HCT116 (cell line): ENCODE measurements around the gene CCDC40. TPM values are rescaled to one million over a fixed set of nuclear protein-coding genes. Genes with fewer than 3 reads are reported as not detected.
A peak's percentile ranks its signal among the peaks of the same experiment; 100 is the strongest.

Experiments
- ATAC-seq: fragments of 200-7000 bp; cut with Tn5 transposase; 2 replicates; pipeline ENCODE4 v1.9.1; 2020; ENCODE audit warnings: mild to moderate bottlenecking, moderate library complexity
- BruUV-seq: library from RNA; stranded (reverse); fragments of 400-500 nt; replicated peaks from 2 replicates; lab custom pipeline; 2021; lab: Mats Ljungman, UMichigan
- CTCF ChIA-PET: fragments of 300-600 bp; sonication (Branson Sonifier 250); formaldehyde crosslinking; loops from one replicate; lab custom pipeline; 2021; ENCODE audit warnings: antibody characterized with exemption; lab: Charles Lee
- POLR2A ChIA-PET: fragments of 300-600, 350-600 bp; sonication (Branson Sonifier 250); formaldehyde crosslinking; loops from one replicate; lab custom pipeline; 2021; ENCODE audit warnings: antibody characterized with exemption; lab: Charles Lee
- RAD21 ChIA-PET, 2 experiments: fragments of 300-600 bp; sonication (Branson Sonifier 250); formaldehyde crosslinking; loops; one replicate each; lab custom pipeline; 2023; ENCODE audit warnings: low total read pairs in 2 of 2; ENCODE audit not compliant: uncharacterized antibody in 2 of 2, unreplicated experiment in 2 of 2, low non-redundant PET in 1 of 2; lab: Charles Lee
- DNase-seq: peaks from one replicate; pipeline ENCODE4 v3.0.0-alpha.2; 2010; ENCODE audit warnings: low read depth, low spot score
- H2AFZ ChIP-seq: fragments of 200-600 bp; shearing (Covaris generic), sonication (generic); 2 replicates; pipeline ENCODE4 v1.6.1; 2017; ENCODE audit warnings: low read depth, mixed run types, mixed read lengths, antibody characterized with exemption, low read length; ENCODE audit not compliant: poor library complexity, severe bottlenecking
- H3K27ac ChIP-seq: 2 replicates; pipeline ENCODE4 v1.5.1; 2012; ENCODE audit warnings: low read depth, low read length
- H3K27me3 ChIP-seq: fragments of 200-600 bp; sonication (generic); 2 replicates; pipeline ENCODE4 v1.6.1; 2016; ENCODE audit warnings: mixed run types, low read length, mixed read lengths; ENCODE audit not compliant: insufficient read depth
- H3K36me3 ChIP-seq, 2 experiments: fragments of 200-500 bp in 1 of 2; fragments of 200-600 bp in 1 of 2; sonication (Bioruptor generic) in 1 of 2; sonication (generic) in 1 of 2; 2 replicates each; pipeline versions ENCODE4 v1.5.1 to v1.6.1; 2014 to 2016; ENCODE audit warnings: low read length in 2 of 2, inconsistent platforms in 1 of 2, mixed read lengths in 1 of 2, mixed run types in 1 of 2; ENCODE audit not compliant: insufficient read depth in 2 of 2, control insufficient read depth in 1 of 2
- H3K4me1 ChIP-seq, 2 experiments: fragments of 200-600 bp in 1 of 2; sonication (generic) in 1 of 2; 2 replicates each; pipeline versions ENCODE4 v1.5.1 to v1.6.1; 2012 to 2017; ENCODE audit warnings: low read length in 2 of 2, inconsistent platforms in 1 of 2, mild to moderate bottlenecking in 1 of 2, mixed read lengths in 1 of 2, mixed run types in 1 of 2, moderate library complexity in 1 of 2; ENCODE audit not compliant: insufficient read depth in 2 of 2, control insufficient read depth in 1 of 2
- H3K4me2 ChIP-seq: fragments of 200-600 bp; sonication (generic); 2 replicates; pipeline ENCODE4 v1.6.1; 2017; ENCODE audit warnings: mixed run types, low read length, mixed read lengths
- H3K4me3 ChIP-seq, 2 experiments: fragments of 200-600 bp in 1 of 2; sonication (generic) in 1 of 2; replicated peaks in 1 of 2; 2 replicates each; pipeline ENCODE4 v1.5.1; 2011 to 2016; ENCODE audit warnings: low read length in 2 of 2, control low read depth in 1 of 2, low read depth in 1 of 2, mild to moderate bottlenecking in 1 of 2, mixed read lengths in 1 of 2, mixed run types in 1 of 2
- H3K79me2 ChIP-seq: fragments of 200-600 bp; sonication (generic); 2 replicates; pipeline ENCODE4 v1.6.1; 2017; ENCODE audit warnings: mild to moderate bottlenecking, mixed run types, low read length, moderate library complexity, mixed read lengths; ENCODE audit not compliant: insufficient read depth
- H3K9ac ChIP-seq: fragments of 200-600 bp; sonication (generic); 2 replicates; pipeline ENCODE4 v1.6.1; 2016; ENCODE audit warnings: low read length, mixed read lengths
- H3K9me2 ChIP-seq: fragments of 200-600 bp; sonication (generic), shearing (Covaris generic); 2 replicates; pipeline ENCODE4 v1.6.1; 2017; ENCODE audit warnings: mixed run types, mild to moderate bottlenecking, moderate library complexity; ENCODE audit not compliant: insufficient read depth
- H3K9me3 ChIP-seq, 2 experiments: fragments of 200-500 bp in 1 of 2; fragments of 200-600 bp in 1 of 2; sonication (Bioruptor generic) in 1 of 2; sonication (generic) in 1 of 2; 2 replicates each; pipeline ENCODE4 v1.6.1; 2014 to 2017; ENCODE audit warnings: low read length in 2 of 2, mixed read lengths in 2 of 2, inconsistent platforms in 1 of 2, low read depth in 1 of 2, mild to moderate bottlenecking in 1 of 2, mixed run types in 1 of 2, moderate library complexity in 1 of 2; ENCODE audit not compliant: control insufficient read depth in 1 of 2, insufficient read depth in 1 of 2
- H4K20me1 ChIP-seq: fragments of 200-600 bp; sonication (generic), shearing (Covaris generic); 2 replicates; pipeline ENCODE4 v1.6.1; 2017; ENCODE audit warnings: mixed run types, mild to moderate bottlenecking, moderate library complexity; ENCODE audit not compliant: insufficient read depth
- CEBPB ChIP-seq: IDR thresholded peaks from 2 replicates; pipeline ENCODE4 v1.6.1; 2012; ENCODE audit warnings: low read depth
- CTCF ChIP-seq, 3 experiments: fragments of 200-600 bp in 1 of 3; sonication (generic) in 1 of 3; IDR thresholded peaks in 2 of 3; conservative IDR thresholded peaks in 1 of 3; 2 replicates each; pipeline ENCODE4 v1.5.1; 2012 to 2017; ENCODE audit warnings: low read depth in 2 of 3, low read length in 2 of 3, antibody characterized with exemption in 1 of 3, borderline replicate concordance in 1 of 3, control low read depth in 1 of 3, mild to moderate bottlenecking in 1 of 3, mixed read lengths in 1 of 3, mixed run types in 1 of 3, moderate library complexity in 1 of 3; ENCODE audit not compliant: insufficient read depth in 1 of 3
- ELF1 ChIP-seq: IDR thresholded peaks from 2 replicates; pipeline ENCODE4 v1.6.1; 2012; ENCODE audit warnings: low read depth, borderline replicate concordance
- EZH2 ChIP-seq: fragments of 200-600 bp; sonication (generic); IDR thresholded peaks from 2 replicates; pipeline ENCODE4 v1.6.1; 2017; ENCODE audit warnings: antibody characterized with exemption, mixed run types
- EZH2phosphoT487 ChIP-seq: fragments of 200-600 bp; IDR thresholded peaks from 2 replicates; pipeline ENCODE4 v1.6.1; 2018; ENCODE audit warnings: antibody characterized with exemption, borderline replicate concordance
- FOSL1 ChIP-seq: IDR thresholded peaks from 2 replicates; pipeline ENCODE4 v1.6.1; 2012; ENCODE audit warnings: low read depth
- JUND ChIP-seq: IDR thresholded peaks from 2 replicates; pipeline ENCODE4 v1.6.1; 2012
- POLR2AphosphoS5 ChIP-seq: IDR thresholded peaks from 2 replicates; pipeline ENCODE4 v1.6.1; 2011; ENCODE audit warnings: mild to moderate bottlenecking, low read depth, low read length, moderate library complexity
- SIN3A ChIP-seq: IDR thresholded peaks from 2 replicates; pipeline ENCODE4 v1.6.1; 2012; ENCODE audit warnings: low read depth
- ZNF274 ChIP-seq: fragments of 200-500 bp; sonication (Bioruptor generic); IDR thresholded peaks from 2 replicates; pipeline ENCODE4 v1.6.1; 2014; ENCODE audit warnings: mild to moderate bottlenecking, low read depth, low read length, inconsistent platforms
- intact Hi-C: fragments of 100-400 bp; cut with micrococcal nuclease; formaldehyde crosslinking; loops from 2 replicates; pipeline ENCODE4 v1.10.0; 2022
- total RNA-seq: library from RNA; stranded (reverse); gene quantifications from one replicate; pipeline ENCODE4 v1.2.1, GENCODE V29; 2021; ENCODE audit not compliant: unreplicated experiment

Gene CCDC40
- total RNA-seq, 1 experiment from 2014 or later: 10.3 TPM

GRCh38 chr17:80101946-80102663, 65.7 kb downstream of the CCDC40 start:
- CTCF ChIA-PET: interaction anchor here (0.6 to 1.5 kb wide), 34 partner anchors 8 to 356 kb away, joined by 3 to 42 read pairs (median 4); partner anchors contain the start of genes CBX8, ENDOV, SGSH and SLC26A11
- peak overlapping the region; percentile 100 for H3K4me2 ChIP-seq
- H3K27ac ChIP-seq: peak overlapping the region; percentile 83
- peak overlapping the region; percentile 71 to 99 for H3K4me3 ChIP-seq
- ATAC-seq (peak; percentile 21), DNase-seq (no peak)
- H3K9ac ChIP-seq: peak overlapping the region; percentile 66
- RAD21 ChIA-PET: interaction anchor here (0.5 to 1.8 kb wide), 3 partner anchors 19 to 883 kb away, joined by 3 to 5 read pairs (median 3); no protein-coding TSS in a partner anchor
- no peaks in the 10 kb centered on the region for H4K20me1 ChIP-seq
- H3K36me3 ChIP-seq: peaks cover 0 to 5% of the 10 kb centered on the region in 2 experiments; a peak in 2 of 4 replicates
- POLR2A ChIA-PET: interaction anchor here (1.0 to 1.5 kb wide), 9 partner anchors 10 to 95 kb away, joined by 3 to 6 read pairs (median 4); no protein-coding TSS in a partner anchor
- TSS peak; percentile 57 for BruUV-seq
- H3K79me2 ChIP-seq: peaks cover 7% of the 10 kb centered on the region; the same call in 1 of the 2 replicates
- no peaks in the 10 kb centered on the region for H3K27me3 ChIP-seq
- no peak overlapping the region for H2AFZ ChIP-seq
- peaks cover 27 to 33% of the 10 kb centered on the region in 2 experiments for H3K4me1 ChIP-seq
- intact Hi-C loops: loop anchor here (1.0 kb wide), 1 partner anchor 151 kb away; no protein-coding TSS in a partner anchor
- TF ChIP-seq ZNF274 (no peak), FOSL1 (no peak), ELF1 (no peak), CTCF (IDR thresholded peaks at IDR 0.05 in 2 of 3, conservative IDR thresholded peaks at IDR 0.05 in 1 of 3; ENCODE audit: borderline replicate concordance in 1 of 3, insufficient read depth in 1 of 3, low read depth in 2 of 3, low read length in 2 of 3) (no peak), CEBPB (no peak), EZH2 (no peak), POLR2AphosphoS5 (no peak), EZH2phosphoT487 (no peak), JUND (no peak), SIN3A (no peak)
- H3K9me2 ChIP-seq: no peaks in the 10 kb centered on the region
- no peaks in the 10 kb centered on the region for H3K9me3 ChIP-seq
